Stimulated activated CD8-positive, alpha-beta memory T cell treated with anti-CD3 and anti-CD28 coated beads, Interleukin-2, amount 100 ng/mL, for 48 hours (primary cell): ENCODE results near the gene MYZAP.

Experiments used
- DNase-seq, 2 donors: peaks; one replicate each; pipeline ENCODE4 v3.0.0-alpha.2; 2020; ENCODE audit warnings: low read depth in 2 of 2

Gene MYZAP, protein sequence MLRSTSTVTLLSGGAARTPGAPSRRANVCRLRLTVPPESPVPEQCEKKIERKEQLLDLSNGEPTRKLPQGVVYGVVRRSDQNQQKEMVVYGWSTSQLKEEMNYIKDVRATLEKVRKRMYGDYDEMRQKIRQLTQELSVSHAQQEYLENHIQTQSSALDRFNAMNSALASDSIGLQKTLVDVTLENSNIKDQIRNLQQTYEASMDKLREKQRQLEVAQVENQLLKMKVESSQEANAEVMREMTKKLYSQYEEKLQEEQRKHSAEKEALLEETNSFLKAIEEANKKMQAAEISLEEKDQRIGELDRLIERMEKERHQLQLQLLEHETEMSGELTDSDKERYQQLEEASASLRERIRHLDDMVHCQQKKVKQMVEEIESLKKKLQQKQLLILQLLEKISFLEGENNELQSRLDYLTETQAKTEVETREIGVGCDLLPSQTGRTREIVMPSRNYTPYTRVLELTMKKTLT

DNA sequence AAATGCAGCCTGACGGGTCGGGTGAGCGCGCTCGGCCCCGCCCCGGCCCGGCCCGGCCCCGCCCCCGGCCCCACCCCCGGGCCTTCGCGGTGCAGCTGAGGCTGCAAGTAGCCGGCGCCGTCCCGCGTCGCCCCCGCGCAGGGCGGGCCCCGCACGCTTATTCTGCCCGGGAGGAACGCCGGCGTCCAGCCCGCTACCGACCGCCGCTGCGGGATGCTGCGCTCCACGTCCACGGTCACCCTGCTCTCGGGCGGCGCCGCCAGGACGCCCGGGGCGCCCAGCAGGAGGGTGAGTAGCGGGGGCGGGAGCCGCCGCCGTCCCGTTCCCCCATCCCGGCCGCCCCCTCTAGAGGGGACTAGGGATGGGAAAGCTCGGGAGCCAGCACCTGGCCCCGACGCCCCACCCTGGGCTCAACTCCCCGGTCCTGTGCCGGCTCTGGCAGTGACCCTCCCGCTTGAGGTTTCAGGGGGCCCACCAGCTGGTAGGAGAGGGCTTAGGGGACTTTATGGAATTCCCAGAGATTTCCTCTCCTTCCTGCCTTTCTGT is at the start of gene MYZAP:
MYZAP (plus strand) TSS at position 83 of the 546 bp plus-strand sequence; CDS start at position 214, 131 bp downstream.
- peak; percentile 14 to 20 for DNase-seq

DNA sequence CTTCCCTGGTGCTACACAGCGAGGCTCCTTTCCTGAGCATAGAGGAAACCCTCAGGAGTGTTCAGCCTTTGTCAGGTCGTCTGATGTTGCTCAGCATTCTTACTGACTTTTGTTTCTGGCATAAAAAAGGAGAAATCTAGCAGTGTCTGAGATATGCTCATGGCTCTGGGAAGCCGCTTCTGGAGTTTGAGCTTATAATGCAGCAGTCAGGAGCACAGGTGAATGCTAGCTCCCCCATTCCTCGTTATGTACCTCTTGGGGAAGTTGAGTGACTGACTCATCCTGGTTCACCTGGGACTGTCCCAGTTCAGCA is 49.2 kb upstream of the MYZAP start:
- DNase-seq, result no peak

DNA sequence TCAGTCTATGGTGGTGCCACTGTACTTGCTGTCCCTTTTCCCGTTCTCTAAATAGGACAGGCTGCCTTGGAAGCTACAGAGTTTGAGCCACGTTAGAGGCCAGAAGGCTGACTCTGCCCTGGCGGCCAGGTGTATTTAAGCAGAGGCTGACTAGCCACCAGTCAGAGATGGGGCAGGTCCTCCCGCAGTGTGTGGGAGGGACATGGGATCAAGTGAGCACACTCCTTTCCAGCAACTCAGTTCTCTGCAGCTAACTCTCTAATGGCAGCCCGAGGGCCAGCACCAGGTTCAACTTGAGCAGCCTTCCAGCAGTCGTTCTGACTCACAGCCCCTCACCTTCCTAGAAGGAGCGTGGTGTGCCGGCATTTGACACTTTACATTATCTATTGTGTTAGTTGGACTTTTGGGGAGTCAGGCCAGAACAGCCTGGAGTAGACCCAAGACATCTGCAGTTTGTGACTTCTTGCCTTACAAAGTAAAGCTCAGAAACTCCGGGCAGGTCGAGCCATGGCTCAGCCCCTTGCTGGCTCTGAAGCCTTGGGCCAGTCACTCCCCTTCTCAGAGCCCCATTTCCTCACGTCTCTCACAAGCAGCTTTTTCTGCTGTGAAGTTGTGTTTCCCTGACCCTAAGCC is 46.7 kb upstream of the MYZAP start:
- DNase-seq, result no peak

DNA sequence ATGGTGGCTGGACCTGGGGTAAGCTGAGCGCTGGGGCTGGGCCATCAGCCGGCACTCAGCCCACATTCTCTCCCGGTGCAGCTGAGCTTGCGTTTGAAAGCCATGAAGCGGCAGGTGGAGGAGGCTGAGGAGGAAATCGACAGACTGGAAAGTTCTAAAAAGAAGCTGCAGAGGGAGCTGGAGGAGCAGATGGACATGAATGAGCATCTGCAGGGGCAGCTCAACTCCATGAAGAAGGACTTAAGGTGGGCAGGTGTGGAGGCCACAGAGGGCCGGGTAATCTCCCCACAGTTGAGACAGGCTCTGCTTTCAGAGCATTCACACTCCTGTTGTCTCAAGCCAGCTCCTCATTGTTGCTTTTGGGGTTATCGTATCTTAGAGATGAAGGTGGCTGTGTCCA is 45.7 kb upstream of the MYZAP start:
- DNase-seq, result no peak

DNA sequence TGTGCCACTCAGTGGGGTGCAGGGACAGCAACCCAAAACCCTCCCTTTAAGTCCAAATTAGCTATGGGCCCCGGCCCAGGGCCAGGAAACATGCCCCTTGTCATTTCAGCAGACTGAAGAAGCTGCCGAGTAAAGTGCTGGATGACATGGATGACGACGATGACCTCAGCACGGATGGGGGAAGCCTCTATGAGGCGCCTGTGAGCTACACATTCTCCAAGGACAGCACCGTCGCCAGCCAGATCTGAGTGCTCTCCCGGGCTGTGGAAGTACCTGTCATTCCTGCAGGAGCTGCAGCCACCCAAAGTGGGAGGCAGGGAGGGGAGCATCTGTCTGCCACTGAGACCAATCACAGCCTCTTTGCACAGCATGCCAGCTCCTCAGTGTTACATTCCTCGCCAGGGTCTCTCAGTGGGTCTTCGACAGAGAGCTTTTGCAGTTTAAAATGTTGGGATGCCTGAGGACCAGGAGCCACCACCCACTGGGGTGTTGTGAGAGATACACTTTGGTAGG is 44.4 kb upstream of the MYZAP start:
- DNase-seq, result no peak

DNA sequence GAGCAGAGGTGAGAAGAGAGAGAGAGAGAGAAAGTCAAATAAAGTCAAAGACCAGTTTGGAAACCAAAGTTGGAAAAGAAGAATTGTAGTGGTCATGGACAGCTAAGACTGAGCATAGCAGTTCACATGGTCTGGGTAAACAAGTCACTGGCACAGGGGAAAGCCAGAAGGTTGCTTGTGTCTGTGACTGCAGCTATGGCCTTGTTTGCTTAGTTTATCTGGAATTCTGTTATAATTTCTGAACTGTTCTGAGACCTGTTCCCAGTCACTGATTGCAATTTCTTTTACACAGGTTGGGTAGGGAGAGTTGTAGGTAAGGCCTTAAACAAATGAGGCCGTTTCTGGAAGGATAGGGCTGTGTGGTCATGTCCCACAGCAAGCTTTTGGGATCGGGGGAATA is 43.4 kb upstream of the MYZAP start:
- DNase-seq, result no peak

DNA sequence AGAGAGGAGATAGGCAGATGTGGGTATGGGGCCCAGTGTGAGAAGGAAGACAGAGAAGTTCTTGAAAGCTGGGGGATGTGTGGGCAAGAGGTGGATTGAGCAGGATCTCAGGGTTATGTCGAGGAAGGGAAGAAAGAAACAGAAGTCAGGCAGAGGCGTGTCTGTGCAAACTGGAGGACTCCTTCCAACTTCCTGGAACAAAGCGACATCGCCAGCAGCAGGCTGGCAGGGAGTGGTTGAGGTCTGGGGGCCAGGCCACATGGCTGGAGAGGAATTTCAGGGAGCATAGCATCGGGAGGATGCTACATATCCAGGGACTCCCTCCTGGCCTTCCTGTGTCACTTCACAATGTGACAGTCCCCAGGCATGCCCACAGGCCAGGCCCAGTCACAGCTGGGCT is 42.9 kb upstream of the MYZAP start:
- no peak for DNase-seq

DNA sequence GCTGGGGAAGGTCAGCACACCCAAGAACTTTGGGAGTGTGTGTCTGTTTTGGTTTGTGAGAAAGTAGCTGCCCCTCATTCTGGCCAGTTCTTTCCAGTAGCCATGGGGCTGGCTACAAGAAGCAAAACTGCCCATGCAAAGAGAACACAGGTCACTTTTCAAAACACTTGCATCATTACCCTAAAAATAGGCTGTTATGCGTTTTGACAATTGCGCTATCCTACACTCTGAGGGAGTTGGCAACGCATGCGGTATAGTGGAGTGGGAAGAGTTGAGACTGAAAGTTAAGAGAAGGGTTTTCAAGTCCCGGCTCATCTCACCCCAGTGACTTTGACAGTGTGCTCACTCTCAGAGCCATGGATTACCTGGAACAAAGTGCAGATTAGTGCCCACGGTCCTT is 41.8 kb upstream of the MYZAP start:
- no peak for DNase-seq

DNA sequence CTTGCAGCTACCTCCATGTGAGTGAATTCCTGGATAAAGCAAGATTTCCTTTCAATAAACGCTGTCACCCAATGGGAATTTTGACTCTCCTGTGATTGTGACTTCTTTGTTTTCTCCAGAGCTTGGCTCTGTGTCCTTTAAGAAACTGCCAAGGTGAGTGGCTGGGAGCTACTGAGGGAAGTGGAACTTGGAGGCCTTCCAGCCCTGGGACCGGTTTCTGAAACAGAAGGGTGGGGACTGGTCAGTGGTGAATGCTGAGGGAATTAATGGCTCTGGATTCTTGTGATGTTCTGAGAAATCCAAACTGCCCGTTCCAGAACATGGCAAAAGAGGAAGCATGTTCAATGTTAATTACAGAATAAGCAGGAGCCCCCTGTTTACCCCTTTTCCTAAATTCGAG is 41.1 kb upstream of the MYZAP start:
- no peak for DNase-seq

DNA sequence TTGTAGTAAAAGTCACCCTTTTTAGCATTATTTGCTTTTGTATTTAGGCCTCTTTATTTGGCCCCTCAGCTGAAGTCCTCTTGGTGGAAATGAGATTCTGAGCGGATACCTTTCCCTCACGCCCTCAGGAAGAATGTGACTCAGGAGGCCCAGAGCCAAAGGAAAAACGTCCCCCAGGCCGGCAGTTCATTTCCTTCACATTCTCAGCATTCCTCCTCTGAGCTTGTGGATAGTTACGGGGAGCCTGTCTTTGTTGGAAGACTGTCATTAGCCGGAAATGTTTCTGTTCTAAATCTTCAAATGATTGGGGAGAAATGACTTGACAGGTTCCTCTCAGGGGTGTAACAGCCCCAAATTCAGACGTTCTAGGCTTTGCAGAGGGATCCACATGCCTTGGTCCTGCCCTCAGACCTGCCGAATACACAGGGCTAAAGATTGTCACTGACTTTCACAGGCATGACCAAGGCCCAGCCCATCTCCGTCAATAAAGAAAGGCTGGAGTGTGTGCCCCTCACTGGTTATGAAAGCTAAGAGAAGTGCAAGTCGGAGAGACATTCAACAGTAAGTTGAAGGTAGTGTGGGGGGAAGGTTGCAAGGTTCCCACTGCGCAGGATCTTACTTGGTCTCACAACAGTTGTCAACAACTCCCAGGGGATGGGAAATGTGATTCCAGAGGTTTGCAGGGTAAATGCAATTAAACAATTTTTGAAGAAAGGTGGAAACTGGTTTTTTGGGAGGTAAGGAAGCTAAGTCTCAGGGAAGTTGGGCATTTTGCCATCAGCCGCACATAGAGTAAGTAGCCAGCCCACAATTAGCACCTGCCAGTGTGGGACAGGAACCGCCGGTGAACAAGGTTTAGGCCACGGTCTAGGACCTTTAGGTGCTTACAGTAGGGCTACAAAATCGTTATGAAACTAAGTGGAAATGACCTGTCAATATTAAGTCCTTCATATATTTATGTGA is 39.7 kb upstream of the MYZAP start:
- DNase-seq, result no peak

DNA sequence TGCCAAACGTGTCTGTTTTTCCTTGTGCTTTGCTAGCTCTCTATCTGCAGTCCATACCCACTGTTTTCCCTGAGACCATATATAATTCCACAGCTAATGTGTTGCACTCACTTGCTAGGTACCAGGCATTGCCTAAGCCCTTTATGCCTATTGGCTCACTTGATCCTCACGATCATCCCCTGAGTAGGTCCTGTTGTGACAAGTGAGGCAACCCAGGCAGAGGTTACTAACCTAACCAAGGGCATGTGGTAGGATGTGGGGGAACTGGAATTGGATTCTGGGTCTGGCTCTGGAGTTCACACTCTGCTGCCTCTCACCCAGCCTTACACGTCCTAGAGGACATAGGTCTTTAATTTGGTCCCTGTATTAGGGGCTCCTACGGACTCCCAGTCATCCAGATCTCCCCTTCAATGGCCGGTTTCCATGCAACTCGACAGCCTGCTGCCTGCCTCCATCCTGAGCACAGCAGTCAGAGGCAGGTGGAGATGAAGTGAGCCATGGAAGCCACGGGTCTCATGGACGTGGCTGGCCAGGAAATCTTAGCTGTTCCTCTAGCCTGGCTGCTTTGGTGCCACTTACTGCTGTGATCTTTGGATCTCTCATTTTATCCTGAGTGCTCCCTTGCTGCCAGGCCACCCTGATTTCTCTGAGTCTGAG is 38.9 kb upstream of the MYZAP start:
- DNase-seq, result no peak

DNA sequence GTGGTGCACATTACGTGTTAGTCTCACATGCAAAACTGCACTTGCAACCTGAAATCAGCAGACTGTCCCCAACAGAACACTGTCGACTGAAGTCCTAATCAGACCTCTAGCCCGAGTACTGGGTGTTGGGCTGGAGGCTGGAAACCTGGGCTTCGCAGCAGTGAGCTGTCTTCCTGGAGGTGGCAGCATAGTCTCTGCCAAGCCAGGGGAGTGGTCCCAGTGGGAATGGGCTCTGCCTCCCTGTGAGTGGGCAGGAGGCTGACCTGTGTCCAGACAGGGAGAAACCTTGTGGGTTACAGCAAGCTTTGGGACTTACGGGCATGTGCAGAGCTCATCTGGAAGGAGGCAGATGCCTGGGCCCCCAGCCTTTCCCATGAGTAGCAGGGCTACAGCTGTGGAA is 38.2 kb upstream of the MYZAP start:
- no peak for DNase-seq

DNA sequence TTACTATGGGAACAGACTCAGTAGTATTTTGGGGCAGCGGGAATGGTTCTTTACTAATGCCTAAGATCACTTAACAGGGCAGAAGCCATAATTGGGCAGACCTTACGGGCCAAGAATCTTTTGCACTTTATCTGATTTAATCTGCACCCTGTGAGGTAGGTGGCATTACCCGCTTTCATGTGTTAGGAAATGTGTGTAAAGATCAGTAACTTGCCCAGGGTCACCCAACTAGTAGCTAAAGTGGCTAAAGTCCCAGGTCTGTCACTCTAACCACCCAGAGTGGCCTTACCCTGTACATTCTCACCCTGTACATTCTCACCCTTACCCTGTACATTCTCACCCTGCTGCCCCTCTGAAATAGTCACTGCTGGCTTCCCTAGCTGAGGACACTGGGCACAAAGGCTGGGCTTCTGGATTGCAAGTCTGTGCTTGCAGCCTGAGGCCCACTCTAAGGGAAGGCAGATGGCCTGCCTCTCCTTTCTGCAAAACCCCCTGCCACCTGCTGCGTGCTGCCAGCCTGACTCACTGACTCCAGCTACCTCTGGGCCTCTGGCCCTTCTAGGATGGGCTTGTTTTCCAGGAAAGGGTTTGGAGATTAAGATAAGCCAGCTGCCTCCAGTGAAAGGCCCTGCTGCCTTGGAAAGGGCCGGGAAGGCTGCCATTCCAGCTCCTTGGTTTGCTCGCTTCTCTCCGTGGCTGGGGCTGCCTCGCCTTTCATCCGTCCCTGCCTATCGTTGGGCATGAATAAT is 37.5 kb upstream of the MYZAP start:
- DNase-seq, result no peak

DNA sequence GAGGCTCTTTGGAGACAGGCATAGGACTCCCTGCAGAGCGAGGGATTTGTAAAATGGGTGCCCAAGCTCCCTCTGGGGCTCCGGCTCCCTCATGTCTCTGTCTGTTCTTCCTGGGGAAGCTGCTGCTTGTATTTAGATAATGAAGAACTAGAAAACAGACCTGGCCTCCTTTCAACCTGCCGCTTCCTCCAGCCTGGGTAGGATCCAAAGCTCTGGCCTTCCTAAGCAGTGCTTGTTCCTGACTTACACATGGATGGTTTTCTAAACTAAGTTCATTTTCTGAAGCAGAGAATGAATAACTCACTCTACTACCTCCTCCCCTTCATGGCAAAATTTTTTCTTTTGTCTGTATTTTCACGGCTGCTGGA is 36.9 kb upstream of the MYZAP start:
- DNase-seq, result no peak

DNA sequence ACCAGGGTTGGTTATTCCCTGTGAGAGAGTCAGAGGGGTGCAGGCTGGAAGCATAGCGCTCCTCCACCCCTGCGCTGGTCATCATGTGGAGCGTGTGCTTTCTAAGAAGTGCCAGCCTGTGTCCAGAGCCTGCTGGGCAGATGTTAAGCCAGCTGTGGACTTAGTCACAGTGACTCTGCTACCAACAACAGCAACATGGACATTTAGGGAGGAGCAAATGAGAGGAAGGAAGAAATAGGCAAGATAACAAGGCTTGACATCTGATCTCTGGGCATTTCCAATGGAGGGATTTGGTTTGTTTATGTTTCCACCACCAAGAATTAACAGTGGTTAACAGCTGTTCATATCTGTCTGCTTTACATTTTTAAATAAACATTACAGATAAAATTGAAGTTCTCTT is 36.4 kb upstream of the MYZAP start:
- no peak for DNase-seq

DNA sequence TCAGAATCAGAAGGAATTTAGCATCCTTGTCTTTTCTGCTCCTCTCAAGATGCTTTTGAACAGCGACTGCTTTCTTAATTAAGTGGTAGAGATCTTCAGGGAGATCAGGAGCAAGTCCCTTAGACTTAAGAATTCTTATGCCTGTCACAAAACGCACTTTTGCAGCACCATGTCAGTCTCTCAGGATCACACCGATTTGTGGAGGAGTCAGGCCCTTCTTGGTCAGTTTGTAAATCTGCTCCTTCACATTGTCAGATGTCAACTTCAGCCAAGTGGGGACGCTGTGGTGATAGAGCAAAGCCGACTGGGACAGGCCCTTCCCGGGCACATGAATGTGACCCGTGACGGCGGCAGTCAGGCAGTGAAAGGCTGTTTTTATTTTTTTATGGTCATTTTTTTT is 35.7 kb upstream of the MYZAP start:
- DNase-seq, result no peak

DNA sequence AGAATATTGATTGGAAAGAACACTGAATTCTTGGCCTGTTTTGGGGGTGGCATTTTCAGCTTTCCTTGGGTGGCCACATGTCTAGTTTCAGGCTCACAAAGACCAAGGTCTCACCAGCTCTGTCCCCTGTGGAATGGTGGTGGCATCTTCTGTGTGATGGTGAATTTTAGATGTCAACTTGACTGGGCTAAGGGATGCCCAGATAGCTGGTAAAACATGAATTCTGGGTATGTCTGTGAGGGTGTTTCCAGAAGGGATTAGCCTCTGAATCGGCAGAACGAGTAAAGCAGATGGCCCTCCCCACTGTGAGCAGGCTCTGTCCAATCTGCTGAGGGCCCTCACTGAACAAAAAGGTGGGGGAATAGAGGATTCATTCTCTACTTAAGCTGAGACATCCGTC is 34.4 kb upstream of the MYZAP start:
- no peak for DNase-seq

DNA sequence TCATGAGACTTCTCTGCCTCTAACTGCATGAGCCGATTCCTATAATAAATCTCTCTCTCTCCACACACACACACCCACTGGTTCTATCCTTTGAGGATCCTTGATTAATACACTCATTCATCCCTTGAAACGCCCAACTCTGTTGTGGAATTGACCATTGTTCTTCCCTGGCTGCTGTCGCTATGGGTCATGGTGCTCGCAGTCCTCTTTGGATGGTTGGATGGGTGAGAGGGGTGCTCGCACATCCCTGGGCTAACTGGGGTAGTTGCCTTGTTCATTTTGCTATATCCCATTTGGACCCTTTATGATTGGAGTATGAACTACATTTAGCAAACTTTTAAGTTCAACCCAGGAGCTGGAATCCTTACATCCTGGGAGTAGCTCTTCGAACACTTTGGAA is 33.9 kb upstream of the MYZAP start:
- no peak for DNase-seq

DNA sequence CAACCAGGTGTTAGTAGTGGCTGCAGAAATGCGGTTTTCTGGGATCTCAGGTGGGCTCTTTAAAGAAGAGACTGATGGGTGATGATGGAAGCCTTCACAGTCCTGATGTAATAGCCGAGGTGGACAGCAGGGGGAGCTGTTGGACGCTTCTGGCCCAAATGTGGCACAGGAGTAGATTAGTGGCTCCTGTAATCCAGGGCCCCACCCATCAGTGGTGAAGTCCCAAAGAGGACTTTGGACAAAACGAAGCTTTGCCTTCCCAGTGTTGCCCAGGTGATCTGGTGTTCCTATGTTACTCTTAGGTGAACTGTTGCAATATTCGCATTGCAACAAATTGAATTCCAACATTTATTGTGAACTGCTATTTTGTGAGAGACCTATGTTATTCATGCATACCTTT is 31.8 kb upstream of the MYZAP start:
- DNase-seq, result peak; percentile 64 to 72

DNA sequence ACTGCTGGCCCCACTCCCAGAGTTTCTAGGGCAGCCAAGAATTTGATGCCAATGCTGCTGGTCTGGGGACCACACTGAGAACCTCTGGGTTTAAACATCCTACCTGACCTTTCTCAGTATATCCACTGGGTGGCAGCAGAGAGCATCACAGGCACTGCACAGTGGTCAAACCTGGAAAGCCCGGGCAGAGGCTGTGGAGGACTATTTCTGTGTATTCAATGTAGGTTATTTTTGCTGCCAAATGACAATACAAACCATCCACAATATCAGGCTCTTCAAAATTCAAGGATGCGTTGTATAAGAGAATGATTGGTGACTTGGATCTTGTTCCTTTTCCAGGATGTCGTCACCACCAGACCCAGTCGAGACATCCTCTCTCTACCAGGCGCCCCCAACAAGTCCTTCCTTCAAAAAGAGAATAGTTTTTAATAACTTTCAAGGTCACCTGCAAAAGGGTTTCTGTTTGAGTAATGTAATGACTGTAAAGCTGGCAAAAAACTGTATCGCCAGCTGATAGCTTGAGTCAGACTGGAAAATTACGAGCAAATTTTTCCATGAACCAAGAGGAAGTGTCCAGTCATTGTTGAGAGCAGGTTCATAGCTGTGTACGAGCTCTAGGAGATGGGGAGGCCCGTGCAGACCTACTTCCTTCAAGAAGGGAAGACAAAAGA is 30.5 kb upstream of the MYZAP start:
- DNase-seq, result peak; percentile 20 to 23
